HFFc6 (cell line): ENCODE measurements around the gene ZKSCAN5. TPM values are rescaled to one million over a fixed set of nuclear protein-coding genes. Genes with fewer than 3 reads are reported as not detected.

Source experiments
- DNase-seq: peaks from one replicate; pipeline ENCODE4 v3.0.0-alpha.2; 2018
- H3K27ac Mint-ChIP-seq: 2 replicates; pipeline ENCODE4 v1.8.0; 2020; ENCODE audit warnings: mild to moderate bottlenecking, mixed read lengths
- H3K27me3 Mint-ChIP-seq: 2 replicates; pipeline ENCODE4 v1.8.0; 2021; ENCODE audit warnings: mild to moderate bottlenecking, moderate library complexity, mixed read lengths; ENCODE audit not compliant: insufficient read depth
- H3K36me3 Mint-ChIP-seq: 2 replicates; pipeline ENCODE4 v1.8.0; 2021; ENCODE audit warnings: low read depth, mixed read lengths
- H3K4me1 Mint-ChIP-seq: 2 replicates; pipeline ENCODE4 v1.8.0; 2020; ENCODE audit warnings: low read depth, mixed read lengths
- H3K4me3 Mint-ChIP-seq: 2 replicates; pipeline ENCODE4 v1.8.0; 2020; ENCODE audit warnings: mild to moderate bottlenecking, moderate library complexity, mixed read lengths
- H3K9me3 Mint-ChIP-seq: 2 replicates; pipeline ENCODE4 v1.8.0; 2020; ENCODE audit warnings: mild to moderate bottlenecking, mixed read lengths
- CTCF ChIP-seq: fragments of 200-600 bp; sonication (generic); IDR thresholded peaks from 2 replicates; pipeline ENCODE4 v1.5.0; 2021; ENCODE audit warnings: antibody characterized with exemption, mild to moderate bottlenecking
- total RNA-seq, 6 experiments: library from RNA; stranded (reverse); fragmentation: NEBNext Ultra II Directional; extraction: Animal tissue kit (Norgen Biotek cat#: 25700); gene quantifications; 2 replicates in 1 of 6; 3 replicates in 5 of 6; pipeline ENCODE4 v1.2.3, GENCODE V29; 2021

The ZKSCAN5 gene
- total RNA-seq, 6 experiments from 2014 or later: 10.0 to 12.8 (median 11.3) TPM

DNA sequence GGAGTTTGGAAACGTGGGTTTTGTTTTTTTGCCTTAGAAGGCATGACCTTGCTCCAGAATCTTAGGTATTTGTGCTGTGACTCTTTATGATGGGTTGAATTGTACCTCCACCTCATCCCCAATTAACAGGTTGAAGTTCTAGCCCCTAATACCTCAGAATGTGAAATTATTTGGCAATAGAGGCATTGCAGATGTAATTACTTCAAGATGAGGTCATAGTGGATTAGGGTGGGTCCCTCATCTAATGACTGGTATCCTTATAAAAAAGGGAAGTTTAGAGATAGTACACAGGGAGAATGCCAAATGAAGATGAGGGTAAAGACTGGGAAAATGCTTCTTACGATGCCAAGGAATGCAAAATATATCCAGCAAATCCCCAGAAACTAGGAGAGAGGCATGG lies 50.5 kb downstream of the ZKSCAN5 start:
- H3K4me3 Mint-ChIP-seq: no peak overlapping the region
- peaks cover 28% of the 10 kb centered on the region for H3K4me1 Mint-ChIP-seq
- no peaks in the 10 kb centered on the region for H3K9me3 Mint-ChIP-seq
- no peak overlapping the region for H3K27ac Mint-ChIP-seq
- H3K36me3 Mint-ChIP-seq: peaks cover 32% of the 10 kb centered on the region
- TF ChIP-seq CTCF: no peak
- no peaks in the 10 kb centered on the region; the same call in 1 of the 2 replicates for H3K27me3 Mint-ChIP-seq
- DNase-seq: no peak

GRCh38 chr7:99557196-99557607 lies 52.7 kb downstream of the ZKSCAN5 start:
- Mint-ChIP-seq H3K27ac (peak overlapping the region; percentile 96), H3K4me1 (peaks cover 45% of the 10 kb centered on the region)

GRCh38 chr7:99557940-99558305 lies 53.5 kb downstream of the ZKSCAN5 start:
- Mint-ChIP-seq H3K4me1 (peaks cover 45% of the 10 kb centered on the region), H3K36me3 (peaks cover 50% of the 10 kb centered on the region), H3K9me3 (no peaks in the 10 kb centered on the region), H3K27me3 (no peaks in the 10 kb centered on the region; the same call in none of the 2 replicates), H3K4me3 (peak overlapping the region; percentile 98), H3K27ac (peak overlapping the region; percentile 96)
- no peak for DNase-seq
- TF ChIP-seq CTCF: no peak

More at GRCh38 chr7:99557196-99557607, 52.7 kb downstream of the ZKSCAN5 start:
- Mint-ChIP-seq H3K9me3 (no peaks in the 10 kb centered on the region), H3K27me3 (no peaks in the 10 kb centered on the region; the same call in none of the 2 replicates), H3K36me3 (peaks cover 45% of the 10 kb centered on the region), H3K4me3 (peak overlapping the region; percentile 98)
- no peak for DNase-seq
- TF ChIP-seq CTCF: no peak

DNA sequence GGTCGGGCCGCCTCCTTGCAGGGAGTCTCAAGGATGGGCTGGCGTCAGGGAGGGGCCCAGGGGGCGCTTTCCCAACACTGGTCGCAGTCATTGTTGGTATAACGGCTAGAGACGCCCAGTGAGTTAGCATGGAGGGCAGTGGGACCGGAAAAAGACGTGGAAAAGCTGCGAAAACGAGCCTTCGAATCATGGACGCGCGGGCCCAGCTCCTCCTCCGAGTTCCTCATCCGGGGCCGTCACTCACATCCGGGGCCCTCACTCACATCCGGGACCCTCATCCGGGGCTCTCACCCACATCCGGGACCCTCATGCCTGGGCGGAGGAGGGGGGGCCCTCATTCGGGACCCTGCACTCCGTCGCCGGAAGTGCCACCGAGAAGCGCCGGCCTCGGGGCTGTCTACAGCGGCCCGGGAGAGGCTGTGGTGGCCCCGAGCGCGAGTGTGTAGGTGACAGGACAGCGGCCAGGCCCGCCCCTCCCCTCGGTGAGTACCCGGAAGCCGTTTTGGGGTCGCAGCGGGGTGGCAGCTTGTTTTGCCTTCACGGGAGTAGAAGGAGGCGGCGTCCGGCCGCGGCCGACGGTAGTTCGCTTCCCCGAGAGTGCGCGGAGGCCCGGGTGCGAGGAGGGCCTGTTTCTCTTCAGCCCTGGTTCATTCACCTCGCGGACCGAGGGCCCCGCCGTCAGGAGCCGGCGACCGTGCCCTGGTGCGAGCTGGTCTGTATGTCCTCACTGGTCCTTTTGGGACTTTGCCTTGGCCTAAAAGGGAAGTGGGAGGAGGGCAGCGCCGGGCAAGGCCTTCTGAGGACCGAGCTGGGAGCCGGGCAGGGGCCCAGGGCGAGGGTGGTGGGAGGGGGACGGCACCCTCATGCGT lies 54.1 kb downstream of the ZKSCAN5 start, which contains the start of gene ZNF655:
TSS of gene ZNF655 (plus strand) at position 337 of the 869 bp plus-strand sequence. CDS start 1,918 bp downstream, outside the sequence.
- Mint-ChIP-seq H3K4me1 (peaks cover 47% of the 10 kb centered on the region), H3K9me3 (no peaks in the 10 kb centered on the region), H3K27ac (peak within 1 kb of the TSS; percentile 96), H3K27me3 (no peaks in the 10 kb centered on the region; the same call in none of the 2 replicates), H3K36me3 (peaks cover 52% of the 10 kb centered on the region), H3K4me3 (peak within 1 kb of the TSS; percentile 98)
- peak; percentile 77 for DNase-seq
- TF ChIP-seq CTCF: peak; percentile 42; the same call in 1 of the 2 replicates

GRCh38 chr7:99559175-99559915 lies 54.9 kb downstream of the ZKSCAN5 start:
- H3K27ac Mint-ChIP-seq: peak overlapping the region; percentile 96
- TF ChIP-seq CTCF: no peak
- peaks cover 56% of the 10 kb centered on the region for H3K36me3 Mint-ChIP-seq
- DNase-seq: no peak
- H3K4me1 Mint-ChIP-seq: peaks cover 55% of the 10 kb centered on the region
- H3K9me3 Mint-ChIP-seq: no peaks in the 10 kb centered on the region
- no peaks in the 10 kb centered on the region; the same call in none of the 2 replicates for H3K27me3 Mint-ChIP-seq
- peak overlapping the region; percentile 98 for H3K4me3 Mint-ChIP-seq
